GM12875 (cell line): Measurements from ENCODE around the gene SIRT3.
A peak's percentile ranks its signal among the peaks of the same experiment; 100 is the strongest.
"Not testable (repeated sequence)": the region's sequence is repeated elsewhere in the genome, so short reads cannot be mapped to it uniquely, and the experiment has no call there.

Source experiments
- H3K4me3 ChIP-seq: one replicate; pipeline ENCODE4 v1.5.1; 2011; ENCODE audit warnings: low read depth, low read length, control low read depth
- CTCF ChIP-seq: IDR thresholded peaks from 2 replicates; pipeline ENCODE4 v1.5.1; 2011; ENCODE audit warnings: low read depth, mild to moderate bottlenecking, control low read depth, inconsistent platforms, low read length, moderate library complexity, borderline replicate concordance; ENCODE audit not compliant: insufficient read depth

The SIRT3 gene

GRCh38 chr11:199004-199581, 37.0 kb downstream of the SIRT3 start:
- TF ChIP-seq CTCF, result no peak

GRCh38 chr11:198236-198806, 37.8 kb downstream of the SIRT3 start:
- no peak overlapping the region for H3K4me3 ChIP-seq
- no peak for TF ChIP-seq CTCF

More at GRCh38 chr11:199004-199581, 37.0 kb downstream of the SIRT3 start:
- H3K4me3 ChIP-seq, result no peak overlapping the region

GRCh38 chr11:197741-198235, 38.4 kb downstream of the SIRT3 start:
- H3K4me3 ChIP-seq, result no peak overlapping the region
- no peak for TF ChIP-seq CTCF

GRCh38 chr11:196786-197731, 39.1 kb downstream of the SIRT3 start:
- no peak for TF ChIP-seq CTCF
- no peak overlapping the region for H3K4me3 ChIP-seq

GRCh38 chr11:193481-193880, 42.7 kb downstream of the SIRT3 start:
- H3K4me3 ChIP-seq, result not testable (repeated sequence)

GRCh38 chr11:192674-193128, 43.4 kb downstream of the SIRT3 start, which contains the start of gene SCGB1C1:
Gene SCGB1C1 (plus strand): TSS chr11:193078. CDS start chr11:193100, 22 bp downstream.
- H3K4me3 ChIP-seq, result not testable (repeated sequence)

- not testable (repeated sequence) for H3K4me3 ChIP-seq
- TF ChIP-seq CTCF, result peak; percentile 20; the same call in 1 of the 2 replicates
Measured at GRCh38 chr11:191490-192478, 44.4 kb downstream of the SIRT3 start.

- not testable (repeated sequence) for H3K4me3 ChIP-seq
Measured at GRCh38 chr11:190546-190945, 45.6 kb downstream of the SIRT3 start.

GRCh38 chr11:189843-190311, 46.3 kb downstream of the SIRT3 start:
- not testable (repeated sequence) for H3K4me3 ChIP-seq

- H3K4me3 ChIP-seq, result not testable (repeated sequence)
Measured at GRCh38 chr11:189200-189783, 46.9 kb downstream of the SIRT3 start.

- not testable (repeated sequence) for H3K4me3 ChIP-seq
Measured at GRCh38 chr11:180242-180641, 55.9 kb downstream of the SIRT3 start.
